HepG2 (cell line): Measurements from ENCODE around the gene ATP6V0A1. TPM values are rescaled to one million over a fixed set of nuclear protein-coding genes. Genes with fewer than 3 reads are reported as not detected.

Experiments
- JDP2 ChIP-seq: sonication (generic); formaldehyde crosslinking; IDR thresholded peaks from 2 replicates; pipeline ENCODE4 v1.8.1; 2022; ENCODE audit warnings: missing genetic modification reagents, borderline replicate concordance
- KDM3A ChIP-seq: IDR thresholded peaks from 2 replicates; pipeline ENCODE4 v1.6.1; 2018; ENCODE audit warnings: low read depth, missing compliant biosample characterization
- NFATC3 ChIP-seq: sonication (generic); formaldehyde crosslinking; IDR thresholded peaks from 2 replicates; pipeline ENCODE4 v1.5.1; 2020; ENCODE audit warnings: mild to moderate bottlenecking, missing genetic modification reagents
- RBM39 ChIP-seq: fragments of 200-400 bp; formaldehyde crosslinking; IDR thresholded peaks from one replicate; pipeline ENCODE4 v1.6.1; 2018; ENCODE audit warnings: antibody characterized with exemption, mild to moderate bottlenecking, low read depth, low read length; ENCODE audit not compliant: poor library complexity, severe bottlenecking
- SOX6 ChIP-seq, 2 experiments: fragments of 450-650 bp in 1 of 2; sonication (generic) in 1 of 2; formaldehyde crosslinking in 1 of 2; IDR thresholded peaks; 2 replicates each; pipeline versions ENCODE4 v1.4.0 to v1.6.1; 2017 to 2020; ENCODE audit warnings: antibody characterized with exemption in 1 of 2, mild to moderate bottlenecking in 1 of 2, missing genetic modification reagents in 1 of 2
- SUZ12 ChIP-seq: fragments of 150-350 bp; IDR thresholded peaks from 2 replicates; pipeline ENCODE4 v1.6.1; 2014; ENCODE audit warnings: low read depth, low read length
- TCF7L2 ChIP-seq: IDR thresholded peaks from 2 replicates; pipeline ENCODE4 v1.6.1; 2011; ENCODE audit warnings: mild to moderate bottlenecking, low read depth, low read length, moderate library complexity
- TEAD2 ChIP-seq: sonication (generic); formaldehyde crosslinking; IDR thresholded peaks from 2 replicates; pipeline ENCODE4 v1.9.0; 2021; ENCODE audit warnings: missing genetic modification reagents
- ZC3H4 ChIP-seq: sonication (generic); formaldehyde crosslinking; IDR thresholded peaks from 2 replicates; pipeline ENCODE4 v1.4.0; 2020; ENCODE audit warnings: missing genetic modification reagents, borderline replicate concordance
- ZFY ChIP-seq: sonication (generic); formaldehyde crosslinking; IDR thresholded peaks from 2 replicates; pipeline ENCODE4 v1.4.0; 2020; ENCODE audit warnings: missing genetic modification reagents
- ZNF12 ChIP-seq: sonication (generic); formaldehyde crosslinking; IDR thresholded peaks from 2 replicates; pipeline ENCODE4 v1.5.0; 2020; ENCODE audit warnings: missing genetic modification reagents
- ZNF282 ChIP-seq: fragments of 450-650 bp; IDR thresholded peaks from 2 replicates; pipeline ENCODE4 v1.6.1; 2018; ENCODE audit not compliant: partially characterized antibody
- ZNF350 ChIP-seq: sonication (generic); formaldehyde crosslinking; IDR thresholded peaks from 2 replicates; pipeline ENCODE4 v1.4.0; 2020; ENCODE audit warnings: mild to moderate bottlenecking, low read depth, missing genetic modification reagents, borderline replicate concordance
- ZNF501 ChIP-seq: sonication (generic); formaldehyde crosslinking; IDR thresholded peaks from 2 replicates; pipeline ENCODE4 v1.5.1; 2020; ENCODE audit warnings: mild to moderate bottlenecking, moderate library complexity, missing genetic modification reagents
- ZNF530 ChIP-seq: sonication (generic); formaldehyde crosslinking; IDR thresholded peaks from 2 replicates; pipeline ENCODE4 v1.5.0; 2020; ENCODE audit warnings: low read depth, mild to moderate bottlenecking, missing genetic modification reagents
- ZNF607 ChIP-seq: sonication (generic); formaldehyde crosslinking; IDR thresholded peaks from 2 replicates; pipeline ENCODE4 v1.5.1; 2020; ENCODE audit warnings: missing genetic modification reagents, mild to moderate bottlenecking, borderline replicate concordance
- ZNF747 ChIP-seq: sonication (generic); formaldehyde crosslinking; IDR thresholded peaks from 2 replicates; pipeline ENCODE4 v1.8.1; 2023; ENCODE audit warnings: missing genetic modification reagents, mild to moderate bottlenecking, borderline replicate concordance
- ZNF776 ChIP-seq: sonication (generic); formaldehyde crosslinking; IDR thresholded peaks from 2 replicates; pipeline ENCODE4 v1.4.0; 2020; ENCODE audit warnings: mild to moderate bottlenecking, missing genetic modification reagents
- polyA plus RNA-seq, 8 experiments: library from polyadenylated mRNA; depleted of rRNA in 3 of 8; stranded (reverse) in 7 of 8; unstranded in 1 of 8; fragments of >200 nt; fragmentation: Illumina TruSeq in 4 of 8; extraction: Trizol in 4 of 8; gene quantifications; 2 replicates each; pipeline versions ENCODE4 v1.2.1 to v1.2.3, GENCODE V29; 2011 to 2016; ENCODE audit warnings: low read depth in 4 of 8, missing spikeins in 1 of 8, mixed read lengths in 1 of 8; ENCODE audit not compliant: insufficient read depth in 1 of 8
- total RNA-seq, 5 experiments: library from RNA; depleted of rRNA; stranded (reverse); fragments of >200 nt; fragmentation: Illumina TruSeq; extraction: Trizol; gene quantifications; 2 replicates each; pipeline ENCODE4 v1.2.3, GENCODE V29; 2016; ENCODE audit warnings: low read depth in 1 of 5
- TF ChIP-seq, protein P1 (sequence below): sonication (generic); formaldehyde crosslinking; IDR thresholded peaks from 2 replicates; pipeline ENCODE4 v1.4.0; 2020; ENCODE audit warnings: mild to moderate bottlenecking, low read depth, missing genetic modification reagents
- TF ChIP-seq, protein P2 (sequence below): sonication (generic); formaldehyde crosslinking; conservative IDR thresholded peaks from 2 replicates; pipeline ENCODE4 v1.4.0; 2020; ENCODE audit warnings: mild to moderate bottlenecking, missing genetic modification reagents, moderate library complexity
- TF ChIP-seq, protein P3 (sequence below): sonication (generic); formaldehyde crosslinking; IDR thresholded peaks from 2 replicates; pipeline ENCODE4 v1.8.1; 2023; ENCODE audit warnings: mild to moderate bottlenecking, missing genetic modification reagents, borderline replicate concordance
- TF ChIP-seq, protein P4 (sequence below): sonication (generic); formaldehyde crosslinking; IDR thresholded peaks from 2 replicates; pipeline ENCODE4 v1.5.0; 2020; ENCODE audit warnings: mild to moderate bottlenecking, missing genetic modification reagents

ATP6V0A1 gene
- total and polyA plus RNA-seq, 2 of the 13 experiments (the other 11 are each of a cell fraction or from before 2014, with no cell fraction given): 27.9 to 54.1 TPM

DNA sequence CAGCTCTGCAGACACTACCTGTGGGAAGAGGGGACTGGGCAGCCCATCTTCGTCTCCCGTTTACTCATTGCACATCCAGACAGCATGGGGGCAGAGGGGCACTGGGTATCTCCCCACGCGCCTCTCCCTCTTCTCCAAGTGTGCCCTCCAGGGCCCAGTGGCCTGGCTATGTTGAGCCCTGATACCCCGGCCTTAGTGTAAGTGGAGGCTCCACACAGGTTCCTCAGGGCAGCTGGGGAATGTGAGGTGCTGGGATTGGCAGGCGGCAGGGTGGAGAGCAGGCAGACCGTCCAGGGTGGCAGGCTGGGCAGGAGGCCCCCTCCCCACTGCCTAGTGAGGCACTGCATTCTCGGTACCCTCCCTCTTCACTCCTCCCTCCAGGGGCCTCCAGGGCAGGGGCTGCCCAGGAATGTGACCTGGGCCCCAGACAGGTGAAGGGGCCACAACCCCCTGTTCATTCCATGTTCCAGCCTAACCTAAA is 64.2 kb downstream of the ATP6V0A1 start (continued):
- TF ChIP-seq SOX6 (IDR thresholded peaks at IDR 0.05): no peak
- no peak for TF ChIP-seq SOX6 (CRISPR knock-in tag; IDR thresholded peaks at IDR 0.05)
- TF ChIP-seq, protein P1, sequence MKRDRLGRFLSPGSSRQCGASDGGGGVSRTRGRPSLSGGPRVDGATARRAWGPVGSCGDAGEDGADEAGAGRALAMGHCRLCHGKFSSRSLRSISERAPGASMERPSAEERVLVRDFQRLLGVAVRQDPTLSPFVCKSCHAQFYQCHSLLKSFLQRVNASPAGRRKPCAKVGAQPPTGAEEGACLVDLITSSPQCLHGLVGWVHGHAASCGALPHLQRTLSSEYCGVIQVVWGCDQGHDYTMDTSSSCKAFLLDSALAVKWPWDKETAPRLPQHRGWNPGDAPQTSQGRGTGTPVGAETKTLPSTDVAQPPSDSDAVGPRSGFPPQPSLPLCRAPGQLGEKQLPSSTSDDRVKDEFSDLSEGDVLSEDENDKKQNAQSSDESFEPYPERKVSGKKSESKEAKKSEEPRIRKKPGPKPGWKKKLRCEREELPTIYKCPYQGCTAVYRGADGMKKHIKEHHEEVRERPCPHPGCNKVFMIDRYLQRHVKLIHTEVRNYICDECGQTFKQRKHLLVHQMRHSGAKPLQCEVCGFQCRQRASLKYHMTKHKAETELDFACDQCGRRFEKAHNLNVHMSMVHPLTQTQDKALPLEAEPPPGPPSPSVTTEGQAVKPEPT (CRISPR knock-in tag): no peak
- no peak for TF ChIP-seq ZNF501 (CRISPR knock-in tag)
- TF ChIP-seq, protein P2, sequence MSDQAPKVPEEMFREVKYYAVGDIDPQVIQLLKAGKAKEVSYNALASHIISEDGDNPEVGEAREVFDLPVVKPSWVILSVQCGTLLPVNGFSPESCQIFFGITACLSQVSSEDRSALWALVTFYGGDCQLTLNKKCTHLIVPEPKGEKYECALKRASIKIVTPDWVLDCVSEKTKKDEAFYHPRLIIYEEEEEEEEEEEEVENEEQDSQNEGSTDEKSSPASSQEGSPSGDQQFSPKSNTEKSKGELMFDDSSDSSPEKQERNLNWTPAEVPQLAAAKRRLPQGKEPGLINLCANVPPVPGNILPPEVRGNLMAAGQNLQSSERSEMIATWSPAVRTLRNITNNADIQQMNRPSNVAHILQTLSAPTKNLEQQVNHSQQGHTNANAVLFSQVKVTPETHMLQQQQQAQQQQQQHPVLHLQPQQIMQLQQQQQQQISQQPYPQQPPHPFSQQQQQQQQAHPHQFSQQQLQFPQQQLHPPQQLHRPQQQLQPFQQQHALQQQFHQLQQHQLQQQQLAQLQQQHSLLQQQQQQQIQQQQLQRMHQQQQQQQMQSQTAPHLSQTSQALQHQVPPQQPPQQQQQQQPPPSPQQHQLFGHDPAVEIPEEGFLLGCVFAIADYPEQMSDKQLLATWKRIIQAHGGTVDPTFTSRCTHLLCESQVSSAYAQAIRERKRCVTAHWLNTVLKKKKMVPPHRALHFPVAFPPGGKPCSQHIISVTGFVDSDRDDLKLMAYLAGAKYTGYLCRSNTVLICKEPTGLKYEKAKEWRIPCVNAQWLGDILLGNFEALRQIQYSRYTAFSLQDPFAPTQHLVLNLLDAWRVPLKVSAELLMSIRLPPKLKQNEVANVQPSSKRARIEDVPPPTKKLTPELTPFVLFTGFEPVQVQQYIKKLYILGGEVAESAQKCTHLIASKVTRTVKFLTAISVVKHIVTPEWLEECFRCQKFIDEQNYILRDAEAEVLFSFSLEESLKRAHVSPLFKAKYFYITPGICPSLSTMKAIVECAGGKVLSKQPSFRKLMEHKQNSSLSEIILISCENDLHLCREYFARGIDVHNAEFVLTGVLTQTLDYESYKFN (CRISPR knock-in tag): 0 out of 2 replicates have a peak, but pooled peaks have one; percentile 27
- TF ChIP-seq ZNF747 (CRISPR knock-in tag): no peak
- TF ChIP-seq ZNF282: no peak
- no peak for TF ChIP-seq TEAD2
- TF ChIP-seq, protein P3, sequence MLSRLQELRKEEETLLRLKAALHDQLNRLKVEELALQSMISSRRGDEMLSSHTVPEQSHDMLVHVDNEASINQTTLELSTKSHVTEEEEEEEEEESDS (CRISPR knock-in tag): no peak
- TF ChIP-seq RBM39: no peak
- TF ChIP-seq ZNF350 (CRISPR knock-in tag): 0 out of 2 replicates have a peak, but pooled peaks have one; percentile 30
- TF ChIP-seq NFATC3: no peak
- no peak for TF ChIP-seq SUZ12
- no peak for TF ChIP-seq ZNF530 (CRISPR knock-in tag)
- TF ChIP-seq ZNF776 (CRISPR knock-in tag): no peak
- TF ChIP-seq JDP2 (CRISPR knock-in tag): no peak
- 0 out of 2 replicates have a peak, but pooled peaks have one; percentile 19 for TF ChIP-seq ZFY
- no peak for TF ChIP-seq TCF7L2
- TF ChIP-seq KDM3A (CRISPR knock-in tag): no peak
- TF ChIP-seq, protein P4, sequence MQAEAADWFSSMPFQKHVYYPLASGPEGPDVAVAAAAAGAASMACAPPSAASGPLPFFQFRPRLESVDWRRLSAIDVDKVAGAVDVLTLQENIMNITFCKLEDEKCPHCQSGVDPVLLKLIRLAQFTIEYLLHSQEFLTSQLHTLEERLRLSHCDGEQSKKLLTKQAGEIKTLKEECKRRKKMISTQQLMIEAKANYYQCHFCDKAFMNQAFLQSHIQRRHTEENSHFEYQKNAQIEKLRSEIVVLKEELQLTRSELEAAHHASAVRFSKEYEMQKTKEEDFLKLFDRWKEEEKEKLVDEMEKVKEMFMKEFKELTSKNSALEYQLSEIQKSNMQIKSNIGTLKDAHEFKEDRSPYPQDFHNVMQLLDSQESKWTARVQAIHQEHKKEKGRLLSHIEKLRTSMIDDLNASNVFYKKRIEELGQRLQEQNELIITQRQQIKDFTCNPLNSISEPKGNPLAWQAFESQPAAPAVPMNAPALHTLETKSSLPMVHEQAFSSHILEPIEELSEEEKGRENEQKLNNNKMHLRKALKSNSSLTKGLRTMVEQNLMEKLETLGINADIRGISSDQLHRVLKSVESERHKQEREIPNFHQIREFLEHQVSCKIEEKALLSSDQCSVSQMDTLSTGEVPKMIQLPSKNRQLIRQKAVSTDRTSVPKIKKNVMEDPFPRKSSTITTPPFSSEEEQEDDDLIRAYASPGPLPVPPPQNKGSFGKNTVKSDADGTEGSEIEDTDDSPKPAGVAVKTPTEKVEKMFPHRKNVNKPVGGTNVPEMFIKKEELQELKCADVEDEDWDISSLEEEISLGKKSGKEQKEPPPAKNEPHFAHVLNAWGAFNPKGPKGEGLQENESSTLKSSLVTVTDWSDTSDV (CRISPR knock-in tag): no peak
- TF ChIP-seq ZNF12: no peak
- TF ChIP-seq ZC3H4: no peak
- 0 out of 2 replicates have a peak, but pooled peaks have one; percentile 4 for TF ChIP-seq ZNF607 (CRISPR knock-in tag)
